Activated CD8-positive, alpha-beta memory T cell treated with anti-CD3 and anti-CD28 coated beads for 1 hour (primary cell): ENCODE results near the gene BRD3OS.
"Not testable (repeated sequence)": the region's sequence is repeated elsewhere in the genome, so short reads cannot be mapped to it uniquely, and the experiment has no call there.

Experiments
- DNase-seq, 2 donors: peaks; one replicate each; pipeline ENCODE4 v3.0.0-alpha.2; 2020; ENCODE audit warnings: low read depth in 1 of 2; ENCODE audit errors: extremely low read depth in 1 of 2

Gene BRD3OS

GRCh38 chr9:134061019-134061687 lies 35.9 kb downstream of the BRD3OS start:
- DNase-seq = no peak

- DNase-seq = no peak
Measured at GRCh38 chr9:134061688-134062371, 36.5 kb downstream of the BRD3OS start.

- no peak for DNase-seq
Measured at GRCh38 chr9:134062461-134063087, 37.3 kb downstream of the BRD3OS start.

- no peak for DNase-seq
Measured at GRCh38 chr9:134063088-134063570, 37.8 kb downstream of the BRD3OS start.

- DNase-seq = no peak
Measured at GRCh38 chr9:134063571-134064450, 38.5 kb downstream of the BRD3OS start.

GRCh38 chr9:134064711-134065110 lies 39.4 kb downstream of the BRD3OS start:
- no peak for DNase-seq

- DNase-seq = peak in 1 of 2 donors; percentile 22
Measured at GRCh38 chr9:134065612-134066419, 40.5 kb downstream of the BRD3OS start.

GRCh38 chr9:134066526-134066912 lies 41.2 kb downstream of the BRD3OS start:
- DNase-seq = no peak

- DNase-seq = peak in 1 of 2 donors; percentile 16
Measured at GRCh38 chr9:134066913-134067851, 41.9 kb downstream of the BRD3OS start.

- DNase-seq = peak; percentile 32 to 72
Measured at GRCh38 chr9:134067904-134068743, 42.8 kb downstream of the BRD3OS start, which contains the start of gene BRD3. TSS of gene BRD3 (minus strand) at chr9:134068026. CDS start at chr9:134053477, 14,549 bp downstream.

- no peak for DNase-seq
Measured at GRCh38 chr9:134068744-134069479, 43.6 kb downstream of the BRD3OS start.

- no peak for DNase-seq
Measured at GRCh38 chr9:134069480-134070399, 44.5 kb downstream of the BRD3OS start.

- no peak for DNase-seq
Measured at GRCh38 chr9:134071149-134071548, 45.9 kb downstream of the BRD3OS start.

- DNase-seq = not testable (repeated sequence)
Measured at GRCh38 chr9:134072683-134073082, 47.4 kb downstream of the BRD3OS start.

GRCh38 chr9:134073500-134073899 lies 48.2 kb downstream of the BRD3OS start:
- DNase-seq = no peak

- not testable (repeated sequence) for DNase-seq
Measured at GRCh38 chr9:134075689-134076088, 50.4 kb downstream of the BRD3OS start.
